GM12873 (cell line): ENCODE results near the gene BNIP5.

Source experiments
- CTCF ChIP-seq: IDR thresholded peaks from 2 replicates; pipeline ENCODE4 v1.5.1; 2012; ENCODE audit warnings: low read depth, mild to moderate bottlenecking, moderate library complexity, low read length, control low read depth; ENCODE audit not compliant: insufficient read depth; ENCODE audit errors: missing control alignments

BNIP5 gene

GRCh38 chr6:36267731-36268477, 68.8 kb downstream of the BNIP5 start:
- TF ChIP-seq CTCF = no peak

- no peak for TF ChIP-seq CTCF
These were observed 69.6 kb downstream of the BNIP5 start for GRCh38 chr6:36266913-36267644.
